ENCODE data around the gene PEX5.

PEX5 gene

GRCh38 chr12:7145671-7146070 lies 43.8 kb upstream of the PEX5 start:
- DNase-seq (ENCODE audit: insufficient read length, low spot score), result no peak
- TF ChIP-seq CTCF (IDR thresholded peaks at IDR 0.05; ENCODE audit: insufficient read depth, missing control alignments), result no peak
- FAIRE-seq, result no peak

DNA sequence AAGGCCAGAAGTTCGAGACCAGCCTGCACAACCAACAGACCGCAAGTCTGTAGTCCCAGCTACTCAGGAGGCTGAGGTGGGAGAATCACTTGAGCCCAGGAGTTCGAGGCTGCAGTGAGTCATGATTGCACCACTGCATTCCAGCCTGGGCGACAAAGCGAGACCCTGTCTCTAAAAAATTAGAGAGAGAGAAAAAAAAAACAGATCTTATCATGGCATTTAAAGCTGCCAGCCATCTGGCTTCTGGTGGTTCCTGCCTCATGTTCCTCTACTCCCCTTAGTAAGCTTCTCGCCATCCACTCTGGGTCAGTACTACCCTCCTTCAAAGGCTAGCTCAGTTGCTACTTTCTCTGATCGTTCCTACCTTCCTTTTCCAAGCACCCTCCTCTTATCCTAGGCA lies 43.3 kb upstream of the PEX5 start:
- FAIRE-seq (no peak), DNase-seq (ENCODE audit: insufficient read length, low spot score) (no peak)
- no peak for TF ChIP-seq CTCF (IDR thresholded peaks at IDR 0.05; ENCODE audit: insufficient read depth, missing control alignments)

- no peak for TF ChIP-seq CTCF (IDR thresholded peaks at IDR 0.05; ENCODE audit: insufficient read depth, missing control alignments)
- FAIRE-seq, result no peak
Observed at GRCh38 chr12:7146906-7147305, 42.6 kb upstream of the PEX5 start.

DNA sequence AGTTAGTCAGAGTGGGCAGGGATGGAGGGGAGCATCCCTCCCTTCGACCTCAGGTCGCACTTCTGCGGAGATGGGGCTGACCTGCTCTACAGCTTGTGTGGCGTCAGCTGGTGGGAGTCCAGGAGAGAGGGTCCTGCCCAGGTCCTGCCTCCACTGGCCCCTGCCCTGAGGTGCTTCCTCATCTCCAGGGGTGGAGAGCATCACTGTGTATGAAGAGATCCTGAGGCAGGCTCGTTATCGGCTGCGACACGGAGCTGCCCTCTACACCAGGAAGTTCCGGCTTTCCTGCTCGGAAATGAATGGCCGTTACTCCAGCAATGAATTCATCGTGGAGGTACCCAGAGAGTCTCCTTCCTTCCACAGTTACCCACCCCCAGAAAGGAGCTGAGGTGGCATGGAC lies 39.1 kb upstream of the PEX5 start:
- no peak for TF ChIP-seq CTCF (IDR thresholded peaks at IDR 0.05; ENCODE audit: insufficient read depth, missing control alignments)
- FAIRE-seq, result no peak
- no peak for DNase-seq (ENCODE audit: insufficient read length, low spot score)

More at GRCh38 chr12:7146906-7147305, 42.6 kb upstream of the PEX5 start:
- no peak for DNase-seq (ENCODE audit: insufficient read length, low spot score)

DNA sequence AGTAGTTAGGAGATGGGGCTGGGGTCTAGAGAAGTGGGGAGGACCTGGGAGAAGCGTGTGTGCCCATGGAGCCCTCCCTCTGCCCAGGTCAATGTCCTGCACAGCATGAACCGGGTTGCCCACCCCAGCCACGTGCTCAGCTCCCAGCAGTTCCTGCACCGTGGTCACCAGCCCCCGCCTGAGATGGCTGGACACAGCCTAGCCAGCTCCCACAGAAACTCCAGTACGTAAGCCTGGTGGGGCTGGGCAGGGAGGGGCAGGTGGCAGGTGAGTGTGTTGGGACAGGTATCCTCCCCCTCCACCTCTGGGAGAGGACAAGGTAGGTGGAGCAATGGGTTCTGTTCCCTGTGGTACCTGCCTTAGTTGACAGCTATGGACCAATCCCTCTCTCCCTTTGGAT lies 38.6 kb upstream of the PEX5 start:
- DNase-seq (ENCODE audit: insufficient read length, low spot score), result no peak

DNA sequence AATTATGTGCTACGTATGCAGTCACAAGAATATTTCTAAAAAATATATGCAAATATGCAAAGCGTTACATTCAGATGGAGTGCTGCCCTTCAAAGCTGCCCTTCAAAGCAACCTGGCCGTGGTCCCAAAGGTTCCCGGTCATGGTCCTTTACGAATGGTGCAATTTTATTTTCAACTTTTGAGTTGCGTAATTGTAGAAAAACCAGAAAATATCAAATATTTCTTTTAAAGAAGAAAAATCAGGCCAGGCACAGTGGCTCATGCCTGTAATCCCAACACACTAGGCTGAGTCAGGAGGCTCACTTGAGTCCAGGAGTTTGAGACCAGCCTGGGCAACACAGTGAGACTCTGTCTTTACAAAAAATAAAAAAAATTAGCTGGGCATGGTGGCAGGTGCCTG lies 38.0 kb upstream of the PEX5 start:
- TF ChIP-seq CTCF (IDR thresholded peaks at IDR 0.05; ENCODE audit: insufficient read depth, missing control alignments), result no peak
- no peak for FAIRE-seq
- DNase-seq (ENCODE audit: insufficient read length, low spot score), result no peak

More for the DNA sequence above, 38.6 kb upstream of the PEX5 start:
- TF ChIP-seq CTCF (IDR thresholded peaks at IDR 0.05; ENCODE audit: insufficient read depth, missing control alignments), result no peak
- no peak for FAIRE-seq

- DNase-seq (ENCODE audit: insufficient read length, low spot score) (no peak), FAIRE-seq (no peak)
- TF ChIP-seq CTCF (IDR thresholded peaks at IDR 0.05; ENCODE audit: insufficient read depth, missing control alignments), result no peak
Observed at GRCh38 chr12:7152818-7153217, 36.7 kb upstream of the PEX5 start.
